ENCODE measurements around the gene PAK4. TPM values are rescaled to one million over a fixed set of nuclear protein-coding genes. Genes with fewer than 3 reads are reported as not detected.

PAK4 gene
- total and polyA plus RNA-seq, 2 of the 8 experiments (the other 6 are each of a cell fraction or from before 2014, with no cell fraction given), result 50.7 to 64.4 TPM

DNA sequence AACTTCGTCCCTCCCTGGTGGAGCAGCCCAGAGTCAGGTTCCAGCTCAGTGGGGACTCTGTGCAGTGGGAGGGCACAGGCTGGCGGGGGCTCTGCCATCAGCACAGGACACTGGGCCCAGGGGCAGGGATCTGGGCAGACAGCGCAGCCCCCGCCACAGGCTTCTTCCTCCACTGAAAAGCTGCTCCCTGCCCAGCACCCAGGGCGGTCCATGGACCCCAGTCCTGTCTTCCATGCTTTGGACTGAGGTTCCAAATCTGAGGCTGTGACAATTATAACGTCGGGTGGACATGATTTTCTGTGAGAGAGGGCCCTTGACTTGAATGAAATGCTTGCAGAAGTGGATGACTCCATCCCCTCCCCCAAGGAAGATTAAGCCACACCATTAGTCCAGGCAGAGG lies 50.0 kb downstream of the PAK4 start (continued):
- TF ChIP-seq, protein P1, sequence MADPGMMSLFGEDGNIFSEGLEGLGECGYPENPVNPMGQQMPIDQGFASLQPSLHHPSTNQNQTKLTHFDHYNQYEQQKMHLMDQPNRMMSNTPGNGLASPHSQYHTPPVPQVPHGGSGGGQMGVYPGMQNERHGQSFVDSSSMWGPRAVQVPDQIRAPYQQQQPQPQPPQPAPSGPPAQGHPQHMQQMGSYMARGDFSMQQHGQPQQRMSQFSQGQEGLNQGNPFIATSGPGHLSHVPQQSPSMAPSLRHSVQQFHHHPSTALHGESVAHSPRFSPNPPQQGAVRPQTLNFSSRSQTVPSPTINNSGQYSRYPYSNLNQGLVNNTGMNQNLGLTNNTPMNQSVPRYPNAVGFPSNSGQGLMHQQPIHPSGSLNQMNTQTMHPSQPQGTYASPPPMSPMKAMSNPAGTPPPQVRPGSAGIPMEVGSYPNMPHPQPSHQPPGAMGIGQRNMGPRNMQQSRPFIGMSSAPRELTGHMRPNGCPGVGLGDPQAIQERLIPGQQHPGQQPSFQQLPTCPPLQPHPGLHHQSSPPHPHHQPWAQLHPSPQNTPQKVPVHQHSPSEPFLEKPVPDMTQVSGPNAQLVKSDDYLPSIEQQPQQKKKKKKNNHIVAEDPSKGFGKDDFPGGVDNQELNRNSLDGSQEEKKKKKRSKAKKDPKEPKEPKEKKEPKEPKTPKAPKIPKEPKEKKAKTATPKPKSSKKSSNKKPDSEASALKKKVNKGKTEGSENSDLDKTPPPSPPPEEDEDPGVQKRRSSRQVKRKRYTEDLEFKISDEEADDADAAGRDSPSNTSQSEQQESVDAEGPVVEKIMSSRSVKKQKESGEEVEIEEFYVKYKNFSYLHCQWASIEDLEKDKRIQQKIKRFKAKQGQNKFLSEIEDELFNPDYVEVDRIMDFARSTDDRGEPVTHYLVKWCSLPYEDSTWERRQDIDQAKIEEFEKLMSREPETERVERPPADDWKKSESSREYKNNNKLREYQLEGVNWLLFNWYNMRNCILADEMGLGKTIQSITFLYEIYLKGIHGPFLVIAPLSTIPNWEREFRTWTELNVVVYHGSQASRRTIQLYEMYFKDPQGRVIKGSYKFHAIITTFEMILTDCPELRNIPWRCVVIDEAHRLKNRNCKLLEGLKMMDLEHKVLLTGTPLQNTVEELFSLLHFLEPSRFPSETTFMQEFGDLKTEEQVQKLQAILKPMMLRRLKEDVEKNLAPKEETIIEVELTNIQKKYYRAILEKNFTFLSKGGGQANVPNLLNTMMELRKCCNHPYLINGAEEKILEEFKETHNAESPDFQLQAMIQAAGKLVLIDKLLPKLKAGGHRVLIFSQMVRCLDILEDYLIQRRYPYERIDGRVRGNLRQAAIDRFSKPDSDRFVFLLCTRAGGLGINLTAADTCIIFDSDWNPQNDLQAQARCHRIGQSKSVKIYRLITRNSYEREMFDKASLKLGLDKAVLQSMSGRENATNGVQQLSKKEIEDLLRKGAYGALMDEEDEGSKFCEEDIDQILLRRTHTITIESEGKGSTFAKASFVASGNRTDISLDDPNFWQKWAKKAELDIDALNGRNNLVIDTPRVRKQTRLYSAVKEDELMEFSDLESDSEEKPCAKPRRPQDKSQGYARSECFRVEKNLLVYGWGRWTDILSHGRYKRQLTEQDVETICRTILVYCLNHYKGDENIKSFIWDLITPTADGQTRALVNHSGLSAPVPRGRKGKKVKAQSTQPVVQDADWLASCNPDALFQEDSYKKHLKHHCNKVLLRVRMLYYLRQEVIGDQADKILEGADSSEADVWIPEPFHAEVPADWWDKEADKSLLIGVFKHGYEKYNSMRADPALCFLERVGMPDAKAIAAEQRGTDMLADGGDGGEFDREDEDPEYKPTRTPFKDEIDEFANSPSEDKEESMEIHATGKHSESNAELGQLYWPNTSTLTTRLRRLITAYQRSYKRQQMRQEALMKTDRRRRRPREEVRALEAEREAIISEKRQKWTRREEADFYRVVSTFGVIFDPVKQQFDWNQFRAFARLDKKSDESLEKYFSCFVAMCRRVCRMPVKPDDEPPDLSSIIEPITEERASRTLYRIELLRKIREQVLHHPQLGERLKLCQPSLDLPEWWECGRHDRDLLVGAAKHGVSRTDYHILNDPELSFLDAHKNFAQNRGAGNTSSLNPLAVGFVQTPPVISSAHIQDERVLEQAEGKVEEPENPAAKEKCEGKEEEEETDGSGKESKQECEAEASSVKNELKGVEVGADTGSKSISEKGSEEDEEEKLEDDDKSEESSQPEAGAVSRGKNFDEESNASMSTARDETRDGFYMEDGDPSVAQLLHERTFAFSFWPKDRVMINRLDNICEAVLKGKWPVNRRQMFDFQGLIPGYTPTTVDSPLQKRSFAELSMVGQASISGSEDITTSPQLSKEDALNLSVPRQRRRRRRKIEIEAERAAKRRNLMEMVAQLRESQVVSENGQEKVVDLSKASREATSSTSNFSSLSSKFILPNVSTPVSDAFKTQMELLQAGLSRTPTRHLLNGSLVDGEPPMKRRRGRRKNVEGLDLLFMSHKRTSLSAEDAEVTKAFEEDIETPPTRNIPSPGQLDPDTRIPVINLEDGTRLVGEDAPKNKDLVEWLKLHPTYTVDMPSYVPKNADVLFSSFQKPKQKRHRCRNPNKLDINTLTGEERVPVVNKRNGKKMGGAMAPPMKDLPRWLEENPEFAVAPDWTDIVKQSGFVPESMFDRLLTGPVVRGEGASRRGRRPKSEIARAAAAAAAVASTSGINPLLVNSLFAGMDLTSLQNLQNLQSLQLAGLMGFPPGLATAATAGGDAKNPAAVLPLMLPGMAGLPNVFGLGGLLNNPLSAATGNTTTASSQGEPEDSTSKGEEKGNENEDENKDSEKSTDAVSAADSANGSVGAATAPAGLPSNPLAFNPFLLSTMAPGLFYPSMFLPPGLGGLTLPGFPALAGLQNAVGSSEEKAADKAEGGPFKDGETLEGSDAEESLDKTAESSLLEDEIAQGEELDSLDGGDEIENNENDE (IDR thresholded peaks at IDR 0.05; ENCODE audit: insufficient replicate concordance, low read length), result no peak
- TF ChIP-seq, protein P2, sequence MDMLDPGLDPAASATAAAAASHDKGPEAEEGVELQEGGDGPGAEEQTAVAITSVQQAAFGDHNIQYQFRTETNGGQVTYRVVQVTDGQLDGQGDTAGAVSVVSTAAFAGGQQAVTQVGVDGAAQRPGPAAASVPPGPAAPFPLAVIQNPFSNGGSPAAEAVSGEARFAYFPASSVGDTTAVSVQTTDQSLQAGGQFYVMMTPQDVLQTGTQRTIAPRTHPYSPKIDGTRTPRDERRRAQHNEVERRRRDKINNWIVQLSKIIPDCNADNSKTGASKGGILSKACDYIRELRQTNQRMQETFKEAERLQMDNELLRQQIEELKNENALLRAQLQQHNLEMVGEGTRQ (IDR thresholded peaks at IDR 0.05; ENCODE audit: low read length), result no peak
- TF ChIP-seq ZNF274 (IDR thresholded peaks at IDR 0.05; ENCODE audit: borderline replicate concordance, extremely low read depth, low read length) (no peak), CHD2 (IDR thresholded peaks at IDR 0.05; ENCODE audit: low read length) (no peak), SRF (IDR thresholded peaks at IDR 0.05; ENCODE audit: low read depth, low read length) (no peak)
